GM15510 (cell line): Measurements from ENCODE around the gene CIP2A.

Experiments used
- POLR2A ChIP-seq: IDR thresholded peaks from 3 replicates; pipeline ENCODE4 v1.6.1; 2011; ENCODE audit warnings: borderline replicate concordance; ENCODE audit not compliant: insufficient read length; ENCODE audit errors: extremely low read depth

The CIP2A gene

GRCh38 chr3:108505811-108506210 lies 83.4 kb downstream of the CIP2A start:
- no peak for TF ChIP-seq POLR2A

- no peak for TF ChIP-seq POLR2A
Measured at GRCh38 chr3:108503722-108504121, 85.5 kb downstream of the CIP2A start.

DNA sequence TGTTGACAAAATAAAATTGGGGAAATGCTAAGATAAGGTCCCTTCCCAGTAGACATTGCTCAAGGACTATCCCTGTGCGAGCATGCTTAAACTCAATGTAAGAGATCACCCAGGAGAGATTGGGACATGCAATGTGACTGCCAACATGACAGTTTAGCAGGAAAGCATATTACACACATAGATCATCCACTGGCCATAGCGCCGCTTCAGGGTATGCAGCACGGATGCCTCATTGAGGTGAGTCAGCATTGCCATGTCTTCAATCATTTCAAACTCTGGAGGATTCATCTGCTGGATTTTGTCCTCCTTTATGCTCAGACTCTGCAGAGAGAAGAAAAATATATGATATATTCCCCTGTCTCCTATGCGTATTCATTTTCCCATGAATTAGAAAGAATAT lies 87.7 kb downstream of the CIP2A start:
- TF ChIP-seq POLR2A = no peak

DNA sequence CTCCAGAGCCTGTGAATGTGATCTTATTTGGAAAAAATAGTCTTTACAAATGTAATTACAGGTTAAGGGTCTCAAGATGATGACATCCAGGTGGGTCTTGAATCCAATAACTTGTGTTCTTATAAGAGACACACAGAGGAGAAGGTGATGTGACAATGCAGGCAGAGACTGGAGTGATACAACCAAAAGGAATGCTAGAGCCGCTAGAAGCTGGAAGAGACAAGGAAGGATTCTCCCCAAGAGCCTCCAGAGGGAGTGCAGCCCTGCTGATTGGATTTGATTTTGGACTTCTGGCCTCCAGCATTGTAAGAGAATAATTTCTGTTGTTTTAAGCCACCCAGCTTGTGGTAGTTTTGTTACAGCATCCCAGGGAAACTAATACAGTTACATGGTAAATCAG lies 88.5 kb downstream of the CIP2A start:
- TF ChIP-seq POLR2A = no peak
